ENCODE measurements around the gene DCDC1.

DCDC1 gene

GRCh38 chr11:30919389-30920152 lies 450.0 kb downstream of the DCDC1 start:
- no peak for DNase-seq (ENCODE audit: low read depth in 1 of 2, low spot score in 1 of 2)

DNA sequence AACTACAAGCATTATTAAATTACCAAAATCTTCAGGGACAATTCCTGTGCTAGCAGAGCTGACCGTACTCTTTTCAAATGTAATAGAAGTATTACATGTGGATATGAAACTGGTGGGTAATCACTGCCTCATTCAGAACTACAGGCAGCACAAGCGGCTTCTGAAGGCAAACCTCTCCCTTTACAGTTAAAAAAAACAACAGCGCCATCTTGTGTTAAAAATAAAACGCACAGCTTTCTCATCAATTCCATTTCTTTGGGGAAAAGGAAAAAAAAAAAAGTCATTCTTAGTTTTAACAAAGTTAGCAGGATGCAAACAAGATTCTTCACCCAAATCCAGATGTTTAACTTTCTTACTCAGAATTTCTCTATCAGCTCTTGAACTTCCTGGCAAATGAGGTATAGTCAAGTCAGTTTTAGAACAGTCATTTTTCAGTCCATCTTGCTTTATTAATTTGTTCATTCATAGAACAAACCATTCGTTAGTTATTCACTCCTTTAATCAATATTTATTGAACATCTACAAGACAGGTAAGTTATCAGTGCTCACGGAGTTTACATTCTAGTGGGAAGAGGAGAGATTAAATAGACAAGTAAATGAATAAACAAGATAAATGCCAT lies 451.6 kb downstream of the DCDC1 start:
- no peak for DNase-seq (ENCODE audit: low read depth in 1 of 2, low spot score in 1 of 2)

- no peak for DNase-seq (ENCODE audit: low read depth in 1 of 2, low spot score in 1 of 2)
Measured at GRCh38 chr11:30917266-30917665, 452.3 kb downstream of the DCDC1 start.

- no peak for DNase-seq (ENCODE audit: low read depth in 1 of 2, low spot score in 1 of 2)
Measured at GRCh38 chr11:30916764-30917163, 452.8 kb downstream of the DCDC1 start.

- no peak for DNase-seq (ENCODE audit: low read depth in 1 of 2, low spot score in 1 of 2)
Measured at GRCh38 chr11:30914143-30914762, 455.3 kb downstream of the DCDC1 start.

DNA sequence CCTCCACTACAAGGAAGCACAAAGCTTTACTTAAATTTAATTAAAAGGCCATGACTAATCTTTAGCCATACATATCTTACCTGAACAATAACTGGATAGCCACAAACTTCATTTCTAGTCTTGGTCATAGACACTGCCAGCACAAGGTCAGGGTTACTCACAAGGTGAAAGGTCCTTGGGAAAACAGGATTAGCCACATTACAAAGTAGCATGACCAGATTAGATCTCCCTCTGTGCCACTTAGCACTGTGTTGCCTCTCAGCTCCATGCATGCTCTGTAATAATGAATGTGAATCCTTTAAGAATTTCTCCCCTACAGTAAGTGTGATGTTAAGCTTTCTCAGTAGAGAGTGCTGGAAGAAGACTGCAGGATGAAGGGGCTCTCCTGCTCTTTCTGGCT lies 458.3 kb downstream of the DCDC1 start:
- DNase-seq (ENCODE audit: low read depth in 1 of 2, low spot score in 1 of 2): no peak

DNA sequence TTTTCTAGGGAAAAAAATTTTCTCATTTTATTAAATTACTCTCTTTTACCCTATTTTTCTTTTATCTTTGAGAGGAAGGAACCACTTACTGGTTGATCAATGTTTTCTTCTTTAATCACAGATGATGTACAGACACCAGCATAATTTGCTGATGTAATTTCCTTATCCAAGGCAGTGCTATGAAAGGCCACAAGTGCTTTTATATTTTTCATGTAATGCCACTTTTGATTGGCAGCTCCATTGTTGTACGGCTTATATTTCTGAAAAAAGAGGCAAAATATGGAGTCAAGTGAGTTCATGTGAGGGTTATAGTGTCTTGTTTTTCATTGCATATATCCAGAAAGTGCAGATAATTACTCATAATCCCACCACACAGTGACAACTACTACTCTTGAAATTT lies 460.7 kb downstream of the DCDC1 start:
- no peak for DNase-seq (ENCODE audit: low read depth in 1 of 2, low spot score in 1 of 2)

DNA sequence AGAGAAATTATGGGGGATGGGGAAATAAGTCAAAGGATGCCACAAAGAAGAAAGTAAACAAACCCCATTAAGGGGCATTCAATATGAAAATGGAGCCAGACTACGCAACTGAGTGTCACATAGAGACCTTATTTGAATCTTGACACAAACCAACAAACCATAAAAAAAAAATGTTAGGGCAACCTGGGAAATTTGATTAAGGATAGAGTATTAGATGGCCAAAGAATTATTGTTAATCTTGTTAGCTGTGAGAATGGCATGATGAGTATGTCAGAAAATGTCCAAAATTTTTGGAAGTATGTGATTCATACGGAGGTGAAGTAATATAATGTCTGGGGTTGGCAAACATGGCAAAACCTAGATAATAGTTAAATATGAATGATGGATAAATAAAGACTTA lies 461.3 kb downstream of the DCDC1 start:
- no peak for DNase-seq (ENCODE audit: low read depth in 1 of 2, low spot score in 1 of 2)

DNA sequence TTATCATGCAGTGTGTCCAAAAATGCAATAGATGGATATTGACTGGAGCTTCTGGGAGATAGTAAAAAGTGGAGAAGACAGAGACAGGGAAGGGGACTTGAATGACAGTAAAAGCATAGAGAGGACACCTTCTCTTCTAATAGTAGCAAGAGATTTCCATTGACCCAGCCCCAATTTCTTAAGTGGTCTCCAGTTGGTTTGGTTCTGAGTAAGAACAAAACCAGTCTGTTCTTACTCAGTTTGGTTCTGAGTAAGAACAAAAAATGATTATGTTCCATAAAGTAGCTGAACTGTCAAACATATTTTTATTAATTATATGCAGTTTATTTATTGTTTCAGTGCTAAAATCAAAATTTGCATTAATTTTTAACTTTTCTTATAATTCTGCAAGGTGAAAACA lies 466.6 kb downstream of the DCDC1 start:
- no peak for DNase-seq (ENCODE audit: low read depth in 1 of 2, low spot score in 1 of 2)

DNA sequence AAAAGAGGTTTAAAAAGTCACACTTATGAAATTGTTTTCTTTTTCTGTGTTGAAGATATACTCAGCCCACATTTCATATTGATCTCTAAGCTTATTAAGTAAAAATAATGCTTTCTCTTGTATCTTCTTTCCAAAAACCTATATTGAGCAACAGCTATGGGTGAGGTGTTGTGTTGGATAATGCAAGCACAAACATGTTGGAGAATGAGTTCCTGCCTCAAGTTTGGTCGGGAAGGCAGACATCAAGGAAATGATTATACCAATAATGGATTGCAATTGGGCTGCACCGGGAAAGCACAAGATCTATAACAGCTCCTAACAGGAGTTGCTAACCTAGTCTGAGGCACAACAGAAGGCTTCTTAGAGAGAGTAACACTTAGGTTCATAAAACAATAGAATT lies 474.5 kb downstream of the DCDC1 start:
- no peak for DNase-seq (ENCODE audit: low read depth in 1 of 2, low spot score in 1 of 2)

- DNase-seq (ENCODE audit: low read depth in 1 of 2, low spot score in 1 of 2): no peak
Measured at GRCh38 chr11:30893318-30893717, 476.2 kb downstream of the DCDC1 start.

GRCh38 chr11:30889143-30889794 lies 480.3 kb downstream of the DCDC1 start:
- DNase-seq (ENCODE audit: low read depth in 1 of 2, low spot score in 1 of 2): no peak

DNA sequence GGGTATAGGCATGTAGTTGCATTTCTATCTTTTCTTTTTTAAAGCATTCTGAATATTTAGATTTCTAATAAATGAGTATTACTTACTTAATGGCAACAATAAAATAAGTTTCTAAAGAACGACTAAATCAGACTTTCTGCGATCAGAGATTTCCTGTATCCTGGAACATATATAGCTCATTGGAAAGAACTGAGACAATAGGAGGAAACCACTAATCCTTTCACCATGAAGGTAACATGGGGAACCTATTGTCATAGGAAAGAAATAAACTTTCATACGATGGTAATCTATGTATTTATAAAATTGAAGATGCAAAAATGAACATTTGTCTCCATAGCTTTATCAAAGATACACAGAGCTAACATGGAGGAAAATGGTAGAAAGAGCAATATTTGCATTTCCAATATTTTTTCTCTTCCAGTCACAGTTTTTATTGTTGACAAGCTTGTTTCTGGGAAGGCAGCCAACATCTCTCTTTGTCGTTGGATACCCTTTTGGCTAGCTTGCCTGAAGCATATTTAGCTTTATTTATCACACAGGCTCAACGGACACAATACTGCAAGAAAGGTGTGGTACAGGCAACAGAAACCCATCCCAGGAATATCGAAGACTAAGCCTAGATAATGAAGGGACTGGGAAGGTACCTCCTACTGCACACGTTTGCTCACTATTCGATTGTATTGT lies 490.1 kb downstream of the DCDC1 start:
- DNase-seq (ENCODE audit: low read depth in 1 of 2, low spot score in 1 of 2): no peak

DNA sequence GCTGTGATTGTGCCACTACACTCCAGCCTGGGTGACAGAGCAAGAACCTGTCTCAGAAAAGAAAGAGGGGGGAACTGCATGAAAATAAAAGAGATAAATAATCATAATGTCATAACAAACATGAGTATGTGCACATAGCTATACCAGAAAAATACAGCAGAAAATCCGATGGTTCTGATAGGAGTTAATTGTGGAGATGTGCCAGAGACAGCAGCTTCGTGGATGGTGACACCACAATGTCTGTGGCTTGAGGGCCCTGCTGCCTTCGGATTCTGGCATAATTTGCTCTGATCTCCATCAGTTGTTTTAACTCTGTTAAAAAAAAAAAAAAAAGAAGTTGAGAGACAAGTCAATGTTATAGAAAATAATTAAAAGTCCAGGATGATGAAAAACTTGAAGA lies 491.1 kb downstream of the DCDC1 start:
- no peak for DNase-seq (ENCODE audit: low read depth in 1 of 2, low spot score in 1 of 2)

GRCh38 chr11:30876663-30877396 lies 492.7 kb downstream of the DCDC1 start:
- DNase-seq (ENCODE audit: low read depth in 1 of 2, low spot score in 1 of 2): no peak

DNA sequence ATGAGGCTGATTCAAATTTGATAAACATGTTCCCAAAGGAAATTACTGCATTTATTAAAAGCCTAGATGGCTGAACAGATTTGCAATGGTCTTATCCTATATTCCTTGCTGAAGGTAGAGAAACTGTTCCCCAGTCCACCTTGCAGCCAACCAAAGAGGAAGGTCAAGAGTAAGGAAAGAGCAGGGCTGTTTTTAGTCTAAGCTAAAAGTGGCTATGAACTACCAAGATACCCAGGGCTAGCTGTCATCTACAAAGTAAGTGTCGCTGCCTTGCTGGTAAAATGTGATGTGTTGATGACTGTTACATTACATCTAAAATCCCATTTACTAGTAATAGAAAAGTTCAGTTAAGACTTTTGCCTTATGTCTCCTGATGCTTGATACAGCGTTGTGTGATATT lies 493.3 kb downstream of the DCDC1 start:
- DNase-seq (ENCODE audit: low read depth in 1 of 2, low spot score in 1 of 2): no peak

DNA sequence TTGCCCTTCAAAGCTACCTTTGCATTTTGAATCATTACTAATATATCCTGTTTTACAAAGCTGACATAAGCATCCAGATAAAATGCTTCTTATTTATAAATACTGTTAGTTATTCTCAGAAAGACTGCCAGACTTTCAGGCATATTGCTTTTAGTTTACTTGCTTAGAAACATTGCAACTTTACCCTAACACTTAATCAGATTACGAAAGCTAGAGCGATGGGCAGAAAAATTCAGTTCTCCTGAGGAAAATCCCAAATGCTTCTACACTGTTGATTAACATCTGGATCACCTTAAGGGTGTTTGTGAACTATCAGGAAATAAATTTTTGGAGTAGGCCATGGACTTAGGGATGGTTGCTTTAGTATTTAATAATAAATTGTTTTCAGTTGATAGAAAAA lies 493.7 kb downstream of the DCDC1 start:
- no peak for DNase-seq (ENCODE audit: low read depth in 1 of 2, low spot score in 1 of 2)

- DNase-seq (ENCODE audit: low read depth in 1 of 2, low spot score in 1 of 2): no peak
Measured at GRCh38 chr11:30873924-30874610, 495.5 kb downstream of the DCDC1 start.

DNA sequence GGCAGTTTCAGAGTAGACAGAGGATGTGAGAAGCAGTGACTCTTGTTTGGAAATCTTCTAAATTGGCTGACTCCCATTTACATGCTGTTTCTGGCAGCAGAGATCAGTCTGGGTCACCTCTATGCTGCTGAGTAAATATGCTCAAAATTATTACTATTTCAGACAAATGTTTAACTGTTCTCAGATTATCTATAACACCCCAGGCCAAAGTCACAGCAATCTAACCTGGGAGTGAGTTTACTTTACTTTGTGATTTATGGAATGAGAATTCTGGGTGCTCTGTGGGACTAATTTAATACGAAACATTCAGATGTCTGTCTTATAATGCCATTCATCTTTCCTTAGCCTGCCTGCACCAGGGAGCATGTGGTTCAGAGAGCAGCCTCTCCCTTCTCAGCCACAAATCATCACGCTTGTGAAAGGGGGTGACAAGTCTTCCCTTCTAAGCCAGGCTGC lies 500.9 kb downstream of the DCDC1 start:
- no peak for DNase-seq (ENCODE audit: low read depth in 1 of 2, low spot score in 1 of 2)

DNA sequence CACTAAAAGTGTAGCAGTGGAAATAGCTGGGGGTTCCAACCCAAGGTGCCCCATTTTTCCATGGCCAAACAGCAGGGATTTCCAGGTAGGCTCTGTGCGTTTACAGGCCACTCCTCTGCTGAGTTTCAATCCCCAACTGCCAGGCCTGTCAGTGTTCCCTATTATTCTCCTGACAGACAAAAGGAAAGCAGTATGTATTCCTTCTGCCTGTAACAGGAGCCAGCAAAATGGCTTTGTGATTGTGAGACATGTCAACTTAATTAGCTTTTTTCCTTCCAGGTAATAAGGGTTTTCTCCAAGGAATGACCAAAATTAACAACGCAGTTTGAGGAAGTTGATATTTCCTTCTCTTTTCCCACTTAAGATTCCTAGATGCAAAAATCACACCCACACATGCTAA lies 506.3 kb downstream of the DCDC1 start:
- DNase-seq (ENCODE audit: low read depth in 1 of 2, low spot score in 1 of 2): no peak
